DND-41 (cell line): ENCODE data around the gene NFIB.

ENCODE experiments used
- ATAC-seq: fragments of 200-7000 bp; cut with Tn5 transposase; 3 replicates; pipeline ENCODE4 v1.9.1; 2021; ENCODE audit warnings: low read depth; ENCODE audit not compliant: insufficient read depth
- DNase-seq: peaks from one replicate; pipeline ENCODE4 v3.0.0-alpha.2; 2020
- H2AFZ ChIP-seq: 2 replicates; pipeline ENCODE4 v1.6.0; 2012; ENCODE audit warnings: low read depth, low read length
- H3K27ac ChIP-seq: 2 replicates; pipeline ENCODE4 v1.5.1; 2012; ENCODE audit warnings: low read length, inconsistent platforms
- H3K27me3 ChIP-seq: fragments of 200-600 bp; sonication (generic); 2 replicates; pipeline ENCODE4 v1.6.0; 2012; ENCODE audit warnings: low read length, mild to moderate bottlenecking, inconsistent platforms; ENCODE audit not compliant: insufficient read depth, poor library complexity
- H3K36me3 ChIP-seq: 2 replicates; pipeline ENCODE4 v1.5.1; 2012; ENCODE audit warnings: low read length, inconsistent platforms; ENCODE audit not compliant: insufficient read depth
- H3K4me1 ChIP-seq: 2 replicates; pipeline ENCODE4 v1.5.1; 2012; ENCODE audit warnings: mild to moderate bottlenecking, low read length; ENCODE audit not compliant: insufficient read depth
- H3K4me2 ChIP-seq: 2 replicates; pipeline ENCODE4 v1.6.0; 2012; ENCODE audit warnings: mild to moderate bottlenecking, moderate library complexity, low read length, inconsistent platforms; ENCODE audit not compliant: insufficient read depth
- H3K4me3 ChIP-seq, 2 experiments: fragments of 200-600 bp in 1 of 2; shearing (Covaris generic) in 1 of 2; 2 replicates each; pipeline ENCODE4 v1.5.1; 2012 to 2016; ENCODE audit warnings: inconsistent platforms in 2 of 2, low read length in 2 of 2, mild to moderate bottlenecking in 2 of 2, low read depth in 1 of 2, moderate library complexity in 1 of 2
- H3K79me2 ChIP-seq: 2 replicates; pipeline ENCODE4 v1.6.0; 2012; ENCODE audit warnings: low read length, inconsistent platforms; ENCODE audit not compliant: insufficient read depth
- H3K9ac ChIP-seq: 2 replicates; pipeline ENCODE4 v1.6.0; 2012; ENCODE audit warnings: low read depth, mild to moderate bottlenecking, inconsistent platforms, low read length, moderate library complexity
- H3K9me3 ChIP-seq: 2 replicates; pipeline ENCODE4 v1.5.1; 2012; ENCODE audit warnings: low read length, moderate library complexity, mild to moderate bottlenecking, inconsistent platforms; ENCODE audit not compliant: insufficient read depth, severe bottlenecking
- H4K20me1 ChIP-seq: 2 replicates; pipeline ENCODE4 v1.6.0; 2012; ENCODE audit warnings: low read length; ENCODE audit not compliant: insufficient read depth
- CTCF ChIP-seq: IDR thresholded peaks from 2 replicates; pipeline ENCODE4 v1.5.1; 2012; ENCODE audit warnings: borderline replicate concordance, low read length, moderate library complexity, mild to moderate bottlenecking; ENCODE audit not compliant: poor library complexity, severe bottlenecking; ENCODE audit errors: extremely low read depth
- EZH2 ChIP-seq: IDR thresholded peaks from 3 replicates; pipeline ENCODE4 v1.6.1; 2012; ENCODE audit warnings: borderline replicate concordance, low read depth, mild to moderate bottlenecking, moderate library complexity, low read length, inconsistent platforms; ENCODE audit not compliant: severe bottlenecking

Gene NFIB

DNA sequence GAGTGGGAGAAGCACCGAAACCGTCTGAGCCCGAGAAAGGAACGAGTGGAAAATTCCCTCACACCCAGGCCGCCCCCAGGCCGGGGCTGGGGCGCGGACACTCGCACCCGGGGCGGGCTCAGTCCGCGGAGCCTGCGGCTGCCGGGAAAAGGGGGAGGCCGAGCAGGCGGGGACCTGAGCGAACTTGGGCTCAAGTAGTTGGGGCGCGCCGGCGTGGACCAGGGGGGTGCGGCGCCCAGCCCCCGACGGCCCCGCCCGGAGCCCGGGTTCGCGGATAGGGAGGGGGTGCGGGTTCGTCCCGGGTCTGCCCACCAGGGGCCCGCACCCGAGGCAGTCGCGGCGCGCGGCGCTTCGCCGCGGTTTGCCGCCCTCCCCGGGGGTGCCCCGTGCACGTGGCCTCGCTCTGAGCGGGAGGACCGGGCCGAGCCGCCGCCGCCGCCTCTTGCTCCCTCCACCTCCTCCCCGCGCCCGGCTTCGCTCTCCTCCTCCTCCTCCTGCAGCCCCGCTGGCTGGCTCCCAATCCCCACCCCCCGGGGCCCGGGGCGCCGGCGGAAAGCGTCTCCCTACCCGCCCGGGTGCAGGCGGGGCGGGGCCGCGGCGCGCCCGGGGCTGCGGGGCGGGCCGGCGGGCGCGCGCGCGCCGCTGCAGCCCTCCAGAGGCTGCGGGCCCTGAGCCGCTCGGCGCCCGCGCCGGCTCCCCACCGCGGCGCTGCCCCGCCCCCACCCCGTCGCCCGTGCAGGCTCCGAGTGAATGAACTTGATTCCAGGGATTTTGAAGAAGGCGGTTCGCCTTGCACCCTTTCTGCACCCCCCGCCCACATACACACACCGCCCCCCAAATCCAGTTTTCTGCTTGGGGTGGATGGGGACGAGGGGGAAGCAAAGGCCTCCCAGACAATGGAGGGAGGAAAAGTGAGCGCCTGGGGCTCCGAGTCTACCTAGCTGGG is 1.3 kb upstream of the NFIB start:
- H3K4me2 ChIP-seq: no peak overlapping the region
- H3K9me3 ChIP-seq: no peaks in the 10 kb centered on the region
- no peaks in the 10 kb centered on the region for H3K79me2 ChIP-seq
- no peaks in the 10 kb centered on the region for H3K27me3 ChIP-seq
- H3K36me3 ChIP-seq: no peaks in the 10 kb centered on the region
- H4K20me1 ChIP-seq: no peaks in the 10 kb centered on the region
- no peak for DNase-seq
- no peak overlapping the region for H3K27ac ChIP-seq
- no peaks in the 10 kb centered on the region for H3K4me1 ChIP-seq
- no peak overlapping the region for H2AFZ ChIP-seq
- TF ChIP-seq EZH2 (no peak), CTCF (no peak)
- no peak for ATAC-seq
- H3K9ac ChIP-seq: no peak overlapping the region
- no peak overlapping the region for H3K4me3 ChIP-seq

- no peak overlapping the region for H3K9ac ChIP-seq
- H3K27me3 ChIP-seq: no peaks in the 10 kb centered on the region
- no peaks in the 10 kb centered on the region; the same call in 1 of the 2 replicates for H3K4me1 ChIP-seq
- TF ChIP-seq EZH2 (no peak), CTCF (no peak)
- no peaks in the 10 kb centered on the region for H4K20me1 ChIP-seq
- H3K36me3 ChIP-seq: no peaks in the 10 kb centered on the region
- no peak overlapping the region for H3K4me3 ChIP-seq
- DNase-seq (no peak), ATAC-seq (no peak)
- H3K9me3 ChIP-seq: no peaks in the 10 kb centered on the region
- no peaks in the 10 kb centered on the region for H3K79me2 ChIP-seq
- no peak overlapping the region for H3K27ac ChIP-seq
- no peak overlapping the region for H2AFZ ChIP-seq
- no peak overlapping the region for H3K4me2 ChIP-seq
Measured at GRCh38 chr9:14314424-14314928, 535 bp upstream of the NFIB start.

DNA sequence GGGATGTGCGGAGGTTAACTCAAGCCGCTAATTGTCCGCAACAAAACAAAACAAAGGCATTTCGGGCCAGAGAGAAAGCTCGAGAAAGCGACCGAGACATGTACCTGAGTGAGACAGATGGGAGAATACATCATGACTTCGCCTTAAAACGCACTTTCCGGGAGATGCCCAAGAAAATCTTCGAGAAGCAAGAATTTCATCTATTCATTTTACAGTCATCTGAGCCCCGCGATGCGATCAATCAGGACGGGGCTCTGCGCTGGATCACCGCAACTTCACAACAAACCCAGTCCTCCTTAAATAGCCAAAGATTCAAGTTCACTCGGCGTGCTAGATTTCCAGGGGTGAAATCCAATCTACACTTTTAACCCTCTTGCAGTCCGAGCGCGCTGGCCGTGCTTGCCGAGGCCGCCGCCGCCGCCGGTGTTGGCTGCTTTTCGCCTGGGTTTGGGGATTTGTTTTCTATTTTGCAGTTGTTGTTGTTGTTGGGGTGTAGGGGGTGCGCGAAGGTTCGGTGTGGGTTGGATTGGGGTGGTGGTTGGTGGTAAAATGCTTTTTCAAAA is 482 bp downstream of the NFIB start:
- Histone ChIP-seq H2AFZ (no peak overlapping the region), H3K27ac (no peak overlapping the region), H4K20me1 (no peaks in the 10 kb centered on the region), H3K9me3 (no peaks in the 10 kb centered on the region), H3K4me2 (no peak overlapping the region), H3K9ac (no peak overlapping the region), H3K4me3 (no peak overlapping the region), H3K27me3 (no peaks in the 10 kb centered on the region), H3K36me3 (no peaks in the 10 kb centered on the region), H3K79me2 (no peaks in the 10 kb centered on the region), H3K4me1 (no peaks in the 10 kb centered on the region; the same call in 1 of the 2 replicates)
- DNase-seq (no peak), ATAC-seq (no peak)
- TF ChIP-seq EZH2 (no peak), CTCF (no peak)
